HL-60 (cell line): ENCODE results near the gene FITM2.

Experiments
- GABPA ChIP-seq: IDR thresholded peaks from 2 replicates; pipeline ENCODE4 v1.6.1; 2012; ENCODE audit warnings: low read depth
- POLR2AphosphoS5 ChIP-seq: IDR thresholded peaks from 2 replicates; pipeline ENCODE4 v1.6.1; 2012; ENCODE audit warnings: low read depth
- TF ChIP-seq, protein P1 (sequence below): IDR thresholded peaks from one replicate; pipeline ENCODE4 v1.5.1; 2011; ENCODE audit warnings: low read length, control low read depth, inconsistent platforms; ENCODE audit not compliant: insufficient read depth
- TF ChIP-seq, protein P2 (sequence below): IDR thresholded peaks from 2 replicates; pipeline ENCODE4 v1.6.1; 2012; ENCODE audit warnings: low read depth; ENCODE audit not compliant: insufficient replicate concordance

DNA sequence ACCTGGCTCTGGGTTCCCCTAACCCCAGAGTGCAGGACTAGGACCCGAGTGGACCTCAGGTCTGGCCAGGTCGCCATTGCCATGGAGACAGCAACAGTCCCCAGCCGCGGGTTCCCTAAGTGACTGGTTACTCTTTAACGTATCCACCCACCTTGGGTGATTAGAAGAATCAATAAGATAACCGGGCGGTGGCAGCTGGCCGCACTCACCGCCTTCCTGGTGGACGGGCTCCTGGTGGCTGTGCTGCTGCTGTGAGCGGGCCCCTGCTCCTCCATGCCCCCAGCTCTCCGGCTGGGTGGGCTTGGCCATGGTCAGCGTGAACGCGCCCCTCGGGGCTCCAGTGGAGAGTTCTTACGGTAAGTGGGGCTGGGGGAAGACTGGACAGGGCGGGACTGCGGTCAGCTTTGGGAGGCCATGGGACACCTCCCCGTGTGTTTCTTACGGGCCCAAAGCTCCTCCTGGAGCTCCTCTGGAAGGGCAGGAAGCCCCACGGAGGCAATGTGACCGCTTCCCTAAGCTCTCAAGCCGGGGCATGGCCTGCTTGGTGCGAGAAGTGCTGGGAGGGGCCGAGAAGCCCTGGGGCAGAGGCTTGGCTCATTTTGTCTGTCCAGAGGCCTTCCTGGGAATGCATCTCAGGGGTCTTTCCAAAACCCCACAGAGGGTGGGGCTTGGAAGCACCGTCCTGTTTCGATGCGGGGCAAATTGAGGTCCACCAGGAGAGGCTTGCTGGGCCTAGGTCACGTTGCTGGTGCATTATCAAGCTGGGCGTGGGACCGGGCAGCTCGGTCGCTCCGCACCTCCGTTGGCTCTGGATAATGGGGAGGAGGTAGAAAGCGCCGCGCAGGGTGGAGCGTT is 44.7 kb upstream of the FITM2 start, which contains the start of gene HNF4A:
- TF ChIP-seq, protein P1, sequence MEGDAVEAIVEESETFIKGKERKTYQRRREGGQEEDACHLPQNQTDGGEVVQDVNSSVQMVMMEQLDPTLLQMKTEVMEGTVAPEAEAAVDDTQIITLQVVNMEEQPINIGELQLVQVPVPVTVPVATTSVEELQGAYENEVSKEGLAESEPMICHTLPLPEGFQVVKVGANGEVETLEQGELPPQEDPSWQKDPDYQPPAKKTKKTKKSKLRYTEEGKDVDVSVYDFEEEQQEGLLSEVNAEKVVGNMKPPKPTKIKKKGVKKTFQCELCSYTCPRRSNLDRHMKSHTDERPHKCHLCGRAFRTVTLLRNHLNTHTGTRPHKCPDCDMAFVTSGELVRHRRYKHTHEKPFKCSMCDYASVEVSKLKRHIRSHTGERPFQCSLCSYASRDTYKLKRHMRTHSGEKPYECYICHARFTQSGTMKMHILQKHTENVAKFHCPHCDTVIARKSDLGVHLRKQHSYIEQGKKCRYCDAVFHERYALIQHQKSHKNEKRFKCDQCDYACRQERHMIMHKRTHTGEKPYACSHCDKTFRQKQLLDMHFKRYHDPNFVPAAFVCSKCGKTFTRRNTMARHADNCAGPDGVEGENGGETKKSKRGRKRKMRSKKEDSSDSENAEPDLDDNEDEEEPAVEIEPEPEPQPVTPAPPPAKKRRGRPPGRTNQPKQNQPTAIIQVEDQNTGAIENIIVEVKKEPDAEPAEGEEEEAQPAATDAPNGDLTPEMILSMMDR: no peak
- no peak for TF ChIP-seq POLR2AphosphoS5
- TF ChIP-seq, protein P2, sequence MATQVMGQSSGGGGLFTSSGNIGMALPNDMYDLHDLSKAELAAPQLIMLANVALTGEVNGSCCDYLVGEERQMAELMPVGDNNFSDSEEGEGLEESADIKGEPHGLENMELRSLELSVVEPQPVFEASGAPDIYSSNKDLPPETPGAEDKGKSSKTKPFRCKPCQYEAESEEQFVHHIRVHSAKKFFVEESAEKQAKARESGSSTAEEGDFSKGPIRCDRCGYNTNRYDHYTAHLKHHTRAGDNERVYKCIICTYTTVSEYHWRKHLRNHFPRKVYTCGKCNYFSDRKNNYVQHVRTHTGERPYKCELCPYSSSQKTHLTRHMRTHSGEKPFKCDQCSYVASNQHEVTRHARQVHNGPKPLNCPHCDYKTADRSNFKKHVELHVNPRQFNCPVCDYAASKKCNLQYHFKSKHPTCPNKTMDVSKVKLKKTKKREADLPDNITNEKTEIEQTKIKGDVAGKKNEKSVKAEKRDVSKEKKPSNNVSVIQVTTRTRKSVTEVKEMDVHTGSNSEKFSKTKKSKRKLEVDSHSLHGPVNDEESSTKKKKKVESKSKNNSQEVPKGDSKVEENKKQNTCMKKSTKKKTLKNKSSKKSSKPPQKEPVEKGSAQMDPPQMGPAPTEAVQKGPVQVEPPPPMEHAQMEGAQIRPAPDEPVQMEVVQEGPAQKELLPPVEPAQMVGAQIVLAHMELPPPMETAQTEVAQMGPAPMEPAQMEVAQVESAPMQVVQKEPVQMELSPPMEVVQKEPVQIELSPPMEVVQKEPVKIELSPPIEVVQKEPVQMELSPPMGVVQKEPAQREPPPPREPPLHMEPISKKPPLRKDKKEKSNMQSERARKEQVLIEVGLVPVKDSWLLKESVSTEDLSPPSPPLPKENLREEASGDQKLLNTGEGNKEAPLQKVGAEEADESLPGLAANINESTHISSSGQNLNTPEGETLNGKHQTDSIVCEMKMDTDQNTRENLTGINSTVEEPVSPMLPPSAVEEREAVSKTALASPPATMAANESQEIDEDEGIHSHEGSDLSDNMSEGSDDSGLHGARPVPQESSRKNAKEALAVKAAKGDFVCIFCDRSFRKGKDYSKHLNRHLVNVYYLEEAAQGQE: no peak
- no peak for TF ChIP-seq GABPA
